SK-N-SH treated with all-trans-retinoic acid at 6 μM for 48 hours (cell line): ENCODE measurements around the gene CRACR2B.

Source experiments
- ATAC-seq: fragments of 200-7000 bp; cut with Tn5 transposase; 3 replicates; pipeline ENCODE4 v1.9.1; 2020; ENCODE audit warnings: mild to moderate bottlenecking, moderate library complexity
- BACH2 ChIP-seq: fragments of 250-450 bp; sonication (Bioruptor Pico); IDR thresholded peaks from 2 replicates; pipeline ENCODE4 v1.9.0; 2021; ENCODE audit warnings: mild to moderate bottlenecking, borderline replicate concordance
- CREB5 ChIP-seq: fragments of 250-450 bp; sonication (Bioruptor Pico); IDR thresholded peaks from 2 replicates; pipeline ENCODE4 v1.5.1; 2020; ENCODE audit warnings: low read depth, mild to moderate bottlenecking, moderate library complexity
- CSDC2 ChIP-seq: fragments of 250-450 bp; sonication (Bioruptor Pico); IDR thresholded peaks from 2 replicates; pipeline ENCODE4 v1.5.0; 2020; ENCODE audit warnings: mild to moderate bottlenecking, moderate library complexity
- CSRNP3 ChIP-seq: fragments of 250-450 bp; sonication (Bioruptor Pico); IDR thresholded peaks from 2 replicates; pipeline ENCODE4 v1.5.1; 2021; ENCODE audit warnings: mild to moderate bottlenecking, moderate library complexity
- ISL1 ChIP-seq: fragments of 250-450 bp; sonication (Bioruptor Pico); IDR thresholded peaks from 2 replicates; pipeline ENCODE4 v2.1.2; 2022; ENCODE audit warnings: mild to moderate bottlenecking, moderate library complexity
- OSR1 ChIP-seq: fragments of 250-450 bp; sonication (Bioruptor Pico); IDR thresholded peaks from 2 replicates; pipeline ENCODE4 v1.8.0; 2022; ENCODE audit warnings: moderate library complexity, mild to moderate bottlenecking, inconsistent platforms
- PATZ1 ChIP-seq: fragments of 250-450 bp; sonication (Bioruptor Pico); IDR thresholded peaks from 2 replicates; pipeline ENCODE4 v1.8.0; 2020; ENCODE audit warnings: mild to moderate bottlenecking, moderate library complexity, borderline replicate concordance
- PPARA ChIP-seq: fragments of 250-450 bp; sonication (Bioruptor Pico); IDR thresholded peaks from 2 replicates; pipeline ENCODE4 v1.5.0; 2020; ENCODE audit warnings: mild to moderate bottlenecking, borderline replicate concordance
- RARB ChIP-seq: fragments of 250-450 bp; sonication (Bioruptor Pico); IDR thresholded peaks from 2 replicates; pipeline ENCODE4 v1.8.0; 2021; ENCODE audit warnings: mild to moderate bottlenecking, moderate library complexity
- SNAI2 ChIP-seq: fragments of 250-450 bp; sonication (Bioruptor Pico); IDR thresholded peaks from 2 replicates; pipeline ENCODE4 v1.5.0; 2020; ENCODE audit warnings: mild to moderate bottlenecking, moderate library complexity
- TCF4 ChIP-seq: fragments of 250-450 bp; sonication (Bioruptor Pico); IDR thresholded peaks from 2 replicates; pipeline ENCODE4 v1.8.0; 2021; ENCODE audit warnings: mild to moderate bottlenecking, moderate library complexity, borderline replicate concordance
- TOX ChIP-seq: fragments of 250-450 bp; sonication (Bioruptor Pico); IDR thresholded peaks from 2 replicates; pipeline ENCODE4 v1.8.0; 2021; ENCODE audit warnings: mild to moderate bottlenecking, moderate library complexity, borderline replicate concordance
- ZC3H10 ChIP-seq: fragments of 250-450 bp; sonication (Bioruptor Pico); IDR thresholded peaks from 2 replicates; pipeline ENCODE4 v1.5.1; 2021; ENCODE audit warnings: mild to moderate bottlenecking, moderate library complexity
- ZFP3 ChIP-seq: fragments of 250-450 bp; sonication (Bioruptor Pico); IDR thresholded peaks from 2 replicates; pipeline ENCODE4 v1.5.0; 2020; ENCODE audit warnings: mild to moderate bottlenecking, moderate library complexity
- ZFP30 ChIP-seq: fragments of 450-650 bp; formaldehyde crosslinking; IDR thresholded peaks from 2 replicates; pipeline ENCODE4 v1.5.0; 2022; ENCODE audit warnings: mild to moderate bottlenecking, moderate library complexity
- ZNF565 ChIP-seq: fragments of 450-650 bp; formaldehyde crosslinking; conservative IDR thresholded peaks from 2 replicates; pipeline ENCODE4 v1.5.0; 2020; ENCODE audit warnings: low read depth, mild to moderate bottlenecking, moderate library complexity
- ZNF70 ChIP-seq: fragments of 450-650 bp; formaldehyde crosslinking; IDR thresholded peaks from 2 replicates; pipeline ENCODE4 v1.5.0; 2020; ENCODE audit warnings: mild to moderate bottlenecking, moderate library complexity
- ZNF8 ChIP-seq: fragments of 450-650 bp; formaldehyde crosslinking; IDR thresholded peaks from 2 replicates; pipeline ENCODE4 v1.5.0; 2020; ENCODE audit warnings: mild to moderate bottlenecking, moderate library complexity
- TF ChIP-seq, protein P1 (sequence below): fragments of 250-450 bp; sonication (Bioruptor Pico); IDR thresholded peaks from 2 replicates; pipeline ENCODE4 v1.5.0; 2020; ENCODE audit warnings: mild to moderate bottlenecking, moderate library complexity
- TF ChIP-seq, protein P2 (sequence below): fragments of 250-450 bp; sonication (Bioruptor Pico); IDR thresholded peaks from 2 replicates; pipeline ENCODE4 v1.8.0; 2021; ENCODE audit warnings: low read depth, mild to moderate bottlenecking, moderate library complexity, borderline replicate concordance

The CRACR2B gene

DNA sequence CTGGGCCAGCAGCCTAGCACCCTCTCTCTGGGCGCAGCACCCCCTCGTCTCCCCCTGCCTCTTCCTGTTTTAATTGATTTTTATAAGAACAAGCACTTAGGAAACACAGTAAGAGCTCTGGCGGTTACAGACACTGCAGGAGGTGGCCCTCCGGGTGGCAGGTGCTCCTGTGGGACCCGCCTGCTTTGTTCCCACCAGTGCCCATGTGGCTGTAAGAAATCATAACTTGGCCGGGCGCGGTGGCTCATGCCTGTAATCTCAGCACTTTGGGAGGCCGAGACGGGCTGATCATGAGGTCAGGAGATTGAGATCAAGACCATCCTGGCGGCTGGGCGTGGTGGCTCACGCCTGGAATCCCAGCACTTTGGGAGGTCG lies 33.4 kb downstream of the CRACR2B start:
- TF ChIP-seq ZFP30 (CRISPR knock-in tag): no peak
- TF ChIP-seq PATZ1 (CRISPR knock-in tag): no peak
- TF ChIP-seq RARB (CRISPR knock-in tag): no peak
- TF ChIP-seq ZNF70 (CRISPR knock-in tag): no peak
- no peak for TF ChIP-seq ISL1
- TF ChIP-seq TOX: no peak
- TF ChIP-seq BACH2: no peak
- TF ChIP-seq CREB5 (CRISPR knock-in tag): no peak
- TF ChIP-seq ZNF8 (CRISPR knock-in tag): no peak
- no peak for TF ChIP-seq PPARA
- no peak for TF ChIP-seq SNAI2
- TF ChIP-seq ZFP3: no peak
- no peak for ATAC-seq

DNA sequence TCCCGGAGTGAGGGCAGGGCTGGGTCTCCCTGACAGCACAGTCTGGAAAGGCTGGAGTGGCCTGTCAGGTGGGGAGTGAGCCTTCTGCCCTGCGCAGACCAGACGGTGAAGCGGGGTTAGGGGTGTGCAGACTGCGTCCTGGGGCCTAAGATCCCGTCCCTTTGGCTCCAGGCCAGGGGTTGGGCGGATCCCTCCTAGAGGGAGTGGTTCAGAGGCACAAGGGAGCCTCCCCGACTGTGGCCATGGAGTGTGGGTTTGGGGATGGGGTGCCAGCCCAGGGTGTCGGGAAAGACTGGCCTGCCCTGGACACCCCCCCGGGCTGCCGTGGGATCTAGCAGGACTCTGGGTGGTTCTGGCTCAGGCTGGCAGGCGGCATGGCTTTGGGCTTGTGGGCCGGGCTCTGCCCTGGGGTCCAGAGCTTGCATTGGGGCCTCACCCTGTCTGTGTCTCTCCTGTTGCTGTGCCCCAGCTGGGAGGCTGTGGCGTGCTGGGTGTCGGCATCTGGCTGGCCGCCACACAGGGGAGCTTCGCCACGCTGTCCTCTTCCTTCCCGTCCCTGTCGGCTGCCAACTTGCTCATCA lies 34.5 kb downstream of the CRACR2B start:
- ATAC-seq: no peak
- TF ChIP-seq CSDC2: no peak
- TF ChIP-seq, protein P1, sequence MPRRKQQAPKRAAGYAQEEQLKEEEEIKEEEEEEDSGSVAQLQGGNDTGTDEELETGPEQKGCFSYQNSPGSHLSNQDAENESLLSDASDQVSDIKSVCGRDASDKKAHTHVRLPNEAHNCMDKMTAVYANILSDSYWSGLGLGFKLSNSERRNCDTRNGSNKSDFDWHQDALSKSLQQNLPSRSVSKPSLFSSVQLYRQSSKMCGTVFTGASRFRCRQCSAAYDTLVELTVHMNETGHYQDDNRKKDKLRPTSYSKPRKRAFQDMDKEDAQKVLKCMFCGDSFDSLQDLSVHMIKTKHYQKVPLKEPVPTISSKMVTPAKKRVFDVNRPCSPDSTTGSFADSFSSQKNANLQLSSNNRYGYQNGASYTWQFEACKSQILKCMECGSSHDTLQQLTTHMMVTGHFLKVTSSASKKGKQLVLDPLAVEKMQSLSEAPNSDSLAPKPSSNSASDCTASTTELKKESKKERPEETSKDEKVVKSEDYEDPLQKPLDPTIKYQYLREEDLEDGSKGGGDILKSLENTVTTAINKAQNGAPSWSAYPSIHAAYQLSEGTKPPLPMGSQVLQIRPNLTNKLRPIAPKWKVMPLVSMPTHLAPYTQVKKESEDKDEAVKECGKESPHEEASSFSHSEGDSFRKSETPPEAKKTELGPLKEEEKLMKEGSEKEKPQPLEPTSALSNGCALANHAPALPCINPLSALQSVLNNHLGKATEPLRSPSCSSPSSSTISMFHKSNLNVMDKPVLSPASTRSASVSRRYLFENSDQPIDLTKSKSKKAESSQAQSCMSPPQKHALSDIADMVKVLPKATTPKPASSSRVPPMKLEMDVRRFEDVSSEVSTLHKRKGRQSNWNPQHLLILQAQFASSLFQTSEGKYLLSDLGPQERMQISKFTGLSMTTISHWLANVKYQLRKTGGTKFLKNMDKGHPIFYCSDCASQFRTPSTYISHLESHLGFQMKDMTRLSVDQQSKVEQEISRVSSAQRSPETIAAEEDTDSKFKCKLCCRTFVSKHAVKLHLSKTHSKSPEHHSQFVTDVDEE (CRISPR knock-in tag): no peak
- no peak for TF ChIP-seq ZNF8 (CRISPR knock-in tag)
- no peak for TF ChIP-seq TOX
- TF ChIP-seq CREB5 (CRISPR knock-in tag): no peak
- TF ChIP-seq ZC3H10 (CRISPR knock-in tag): no peak
- TF ChIP-seq, protein P2, sequence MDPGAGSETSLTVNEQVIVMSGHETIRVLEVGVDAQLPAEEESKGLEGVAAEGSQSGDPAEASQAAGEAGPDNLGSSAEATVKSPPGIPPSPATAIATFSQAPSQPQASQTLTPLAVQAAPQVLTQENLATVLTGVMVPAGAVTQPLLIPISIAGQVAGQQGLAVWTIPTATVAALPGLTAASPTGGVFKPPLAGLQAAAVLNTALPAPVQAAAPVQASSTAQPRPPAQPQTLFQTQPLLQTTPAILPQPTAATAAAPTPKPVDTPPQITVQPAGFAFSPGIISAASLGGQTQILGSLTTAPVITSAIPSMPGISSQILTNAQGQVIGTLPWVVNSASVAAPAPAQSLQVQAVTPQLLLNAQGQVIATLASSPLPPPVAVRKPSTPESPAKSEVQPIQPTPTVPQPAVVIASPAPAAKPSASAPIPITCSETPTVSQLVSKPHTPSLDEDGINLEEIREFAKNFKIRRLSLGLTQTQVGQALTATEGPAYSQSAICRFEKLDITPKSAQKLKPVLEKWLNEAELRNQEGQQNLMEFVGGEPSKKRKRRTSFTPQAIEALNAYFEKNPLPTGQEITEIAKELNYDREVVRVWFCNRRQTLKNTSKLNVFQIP (CRISPR knock-in tag): no peak
- no peak for TF ChIP-seq SNAI2
- no peak for TF ChIP-seq TCF4
- no peak for TF ChIP-seq ISL1
- TF ChIP-seq CSRNP3: no peak
- TF ChIP-seq BACH2: no peak
- TF ChIP-seq ZNF70 (CRISPR knock-in tag): no peak
- no peak for TF ChIP-seq ZNF565 (CRISPR knock-in tag)
- TF ChIP-seq OSR1 (CRISPR knock-in tag): no peak
- TF ChIP-seq, all 23 proteins: peak for 0

DNA sequence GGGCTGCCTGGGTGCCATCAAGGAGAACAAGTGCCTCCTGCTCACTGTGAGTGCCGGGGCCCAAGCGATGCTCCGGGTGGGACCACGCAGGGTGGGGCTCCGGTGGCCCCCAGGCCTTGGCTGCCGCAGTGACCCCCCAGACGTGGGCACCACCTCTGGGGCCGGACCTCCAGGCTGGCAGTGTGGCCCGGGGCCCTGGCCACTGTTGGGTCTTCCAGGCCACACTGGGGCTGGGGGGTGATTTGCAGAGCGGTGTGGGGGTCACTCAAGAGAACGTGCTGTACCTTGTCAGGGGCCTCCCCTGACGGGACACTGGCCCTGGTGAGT lies 34.9 kb downstream of the CRACR2B start:
- TF ChIP-seq TCF4 (no peak), ISL1 (no peak), ZNF70 (CRISPR knock-in tag) (no peak), ZNF565 (CRISPR knock-in tag) (no peak), SNAI2 (no peak), ZFP30 (CRISPR knock-in tag) (no peak), OSR1 (CRISPR knock-in tag) (no peak)
- ATAC-seq: no peak
